ENCODE data around the gene GABRB1.

Gene GABRB1

GRCh38 chr4:47469951-47470350 lies 438.6 kb downstream of the GABRB1 start:
- no peak overlapping the region for H2AFZ ChIP-seq (ENCODE audit: low read length)
- H3F3A ChIP-seq (ENCODE audit: insufficient read depth, low read length), result no peaks in the 10 kb centered on the region
- H3K4me1 ChIP-seq (ENCODE audit: low read length), result no peaks in the 10 kb centered on the region
- H3K9ac ChIP-seq (ENCODE audit: low read length), result no peak overlapping the region
- H3K79me2 ChIP-seq (ENCODE audit: low read length), result no peaks in the 10 kb centered on the region
- TF ChIP-seq CTCF (IDR thresholded peaks at IDR 0.05; ENCODE audit: low read length) (no peak), EZH2phosphoT487 (IDR thresholded peaks at IDR 0.05; ENCODE audit: low read length) (no peak), EZH2 (optimal IDR thresholded peaks at IDR 0.05; ENCODE audit: low read depth, low read length) (no peak)
- H3K27ac ChIP-seq (ENCODE audit: low read length), result no peak overlapping the region
- H3K9me2 ChIP-seq (replicated peaks; ENCODE audit: insufficient read depth, low read length), result no peaks in the 10 kb centered on the region
- DNase-seq, result no peak
- H3K4me3 ChIP-seq (ENCODE audit: low read length), result no peak overlapping the region
- H3K9me3 ChIP-seq (replicated peaks; ENCODE audit: insufficient read depth, low read length), result no peaks in the 10 kb centered on the region
- H3K36me3 ChIP-seq (replicated peaks; ENCODE audit: insufficient read depth, low read length), result no peaks in the 10 kb centered on the region
- no peaks in the 10 kb centered on the region for H4K20me1 ChIP-seq (ENCODE audit: insufficient read depth, low read length)
- H3K4me2 ChIP-seq (ENCODE audit: low read depth, low read length), result no peak overlapping the region
- no peaks in the 10 kb centered on the region for H3K27me3 ChIP-seq (replicated peaks; ENCODE audit: insufficient read depth, low read length)

GRCh38 chr4:47471064-47471463 lies 439.7 kb downstream of the GABRB1 start:
- H3K9me2 ChIP-seq (replicated peaks; ENCODE audit: insufficient read depth, low read length), result no peaks in the 10 kb centered on the region
- no peak overlapping the region for H3K9ac ChIP-seq (ENCODE audit: low read length)
- no peaks in the 10 kb centered on the region for H3K36me3 ChIP-seq (replicated peaks; ENCODE audit: insufficient read depth, low read length)
- no peak for DNase-seq
- no peak overlapping the region for H3K4me3 ChIP-seq (ENCODE audit: low read length)
- no peak overlapping the region for H3K4me2 ChIP-seq (ENCODE audit: low read depth, low read length)
- H3K9me3 ChIP-seq (replicated peaks; ENCODE audit: insufficient read depth, low read length), result no peaks in the 10 kb centered on the region
- no peaks in the 10 kb centered on the region for H4K20me1 ChIP-seq (ENCODE audit: insufficient read depth, low read length)
- no peak overlapping the region for H2AFZ ChIP-seq (ENCODE audit: low read length)
- H3K4me1 ChIP-seq (ENCODE audit: low read length), result no peaks in the 10 kb centered on the region
- H3K79me2 ChIP-seq (ENCODE audit: low read length), result no peaks in the 10 kb centered on the region
- no peak overlapping the region for H3K27ac ChIP-seq (ENCODE audit: low read length)
- no peaks in the 10 kb centered on the region for H3F3A ChIP-seq (ENCODE audit: insufficient read depth, low read length)
- H3K27me3 ChIP-seq (replicated peaks; ENCODE audit: insufficient read depth, low read length), result no peaks in the 10 kb centered on the region
- TF ChIP-seq EZH2phosphoT487 (IDR thresholded peaks at IDR 0.05; ENCODE audit: low read length) (no peak), CTCF (IDR thresholded peaks at IDR 0.05; ENCODE audit: low read length) (no peak), EZH2 (optimal IDR thresholded peaks at IDR 0.05; ENCODE audit: low read depth, low read length) (no peak)

GRCh38 chr4:47471591-47471990 lies 440.2 kb downstream of the GABRB1 start:
- Histone ChIP-seq H3F3A (ENCODE audit: insufficient read depth, low read length) (no peaks in the 10 kb centered on the region), H3K9ac (ENCODE audit: low read length) (no peak overlapping the region), H3K4me1 (ENCODE audit: low read length) (no peaks in the 10 kb centered on the region), H2AFZ (ENCODE audit: low read length) (no peak overlapping the region), H3K4me2 (ENCODE audit: low read depth, low read length) (no peak overlapping the region), H3K27ac (ENCODE audit: low read length) (no peak overlapping the region), H3K79me2 (ENCODE audit: low read length) (no peaks in the 10 kb centered on the region), H4K20me1 (ENCODE audit: insufficient read depth, low read length) (no peaks in the 10 kb centered on the region), H3K36me3 (replicated peaks; ENCODE audit: insufficient read depth, low read length) (no peaks in the 10 kb centered on the region), H3K9me2 (replicated peaks; ENCODE audit: insufficient read depth, low read length) (no peaks in the 10 kb centered on the region), H3K4me3 (ENCODE audit: low read length) (no peak overlapping the region), H3K9me3 (replicated peaks; ENCODE audit: insufficient read depth, low read length) (no peaks in the 10 kb centered on the region), H3K27me3 (replicated peaks; ENCODE audit: insufficient read depth, low read length) (no peaks in the 10 kb centered on the region)
- DNase-seq, result no peak
- TF ChIP-seq EZH2 (optimal IDR thresholded peaks at IDR 0.05; ENCODE audit: low read depth, low read length), result no peak
- no peak for TF ChIP-seq CTCF (IDR thresholded peaks at IDR 0.05; ENCODE audit: low read length)
- no peak for TF ChIP-seq EZH2phosphoT487 (IDR thresholded peaks at IDR 0.05; ENCODE audit: low read length)
